Karpas-422 (cell line): ENCODE data around the gene TRMT44. TPM values are rescaled to one million over a fixed set of nuclear protein-coding genes. Genes with fewer than 3 reads are reported as not detected.
"Not testable (repeated sequence)": the region's sequence is repeated elsewhere in the genome, so short reads cannot be mapped to it uniquely, and the experiment has no call there.

ENCODE experiments used
- DNase-seq: peaks from one replicate; pipeline ENCODE4 v3.0.0-alpha.2; 2015
- H2AFZ ChIP-seq: fragments of 200-600 bp; sonication (generic); 2 replicates; pipeline ENCODE4 v1.6.1; 2014; ENCODE audit warnings: antibody characterized with exemption, low read length, mixed read lengths
- H3K27ac ChIP-seq: fragments of 200-600 bp; sonication (generic); 2 replicates; pipeline ENCODE4 v1.5.1; 2014; ENCODE audit warnings: mild to moderate bottlenecking, low read length, moderate library complexity
- H3K27me3 ChIP-seq: fragments of 200-600 bp; sonication (generic); 2 replicates; pipeline ENCODE4 v1.6.1; 2014; ENCODE audit warnings: low read length, mixed read lengths
- H3K36me3 ChIP-seq: fragments of 200-600 bp; sonication (generic); 2 replicates; pipeline ENCODE4 v1.6.1; 2014; ENCODE audit warnings: low read length, mixed read lengths; ENCODE audit not compliant: insufficient read depth
- H3K4me1 ChIP-seq: fragments of 200-600 bp; sonication (generic); 2 replicates; pipeline ENCODE4 v1.6.1; 2014; ENCODE audit warnings: mild to moderate bottlenecking, low read length, mixed read lengths
- H3K4me2 ChIP-seq: fragments of 200-600 bp; sonication (generic); 2 replicates; pipeline ENCODE4 v1.6.1; 2014; ENCODE audit warnings: low read length, low read depth, mild to moderate bottlenecking; ENCODE audit not compliant: poor library complexity, severe bottlenecking
- H3K4me3 ChIP-seq: fragments of 200-600 bp; sonication (generic); 2 replicates; pipeline ENCODE4 v1.5.1; 2014; ENCODE audit warnings: mild to moderate bottlenecking, antibody characterized with exemption, low read length, mixed read lengths
- H3K79me2 ChIP-seq: fragments of 200-600 bp; sonication (generic); 2 replicates; pipeline ENCODE4 v1.6.1; 2014; ENCODE audit warnings: mild to moderate bottlenecking, low read length, mixed read lengths
- H3K9ac ChIP-seq: fragments of 200-600 bp; sonication (generic); 2 replicates; pipeline ENCODE4 v1.6.0; 2014; ENCODE audit warnings: low read length
- H3K9me2 ChIP-seq: fragments of 200-600 bp; sonication (generic), shearing (Covaris generic); replicated peaks from 2 replicates; pipeline ENCODE4 v1.6.0; 2014; ENCODE audit warnings: mild to moderate bottlenecking, low read length, moderate library complexity; ENCODE audit not compliant: insufficient read depth
- H3K9me3 ChIP-seq: fragments of 300-700, 200-600 bp; sonication (generic); 2 replicates; pipeline ENCODE4 v1.6.1; 2014; ENCODE audit warnings: low read length, mixed read lengths
- H4K20me1 ChIP-seq: fragments of 200-600 bp; sonication (generic); 2 replicates; pipeline ENCODE4 v1.6.1; 2014; ENCODE audit warnings: mild to moderate bottlenecking, antibody characterized with exemption, low read length, low read depth; ENCODE audit not compliant: insufficient read depth
- total RNA-seq: library from RNA; depleted of rRNA; stranded (reverse); fragments of >200 nt; shearing (Covaris generic); gene quantifications from 2 replicates; pipeline ENCODE4 v1.2.3, GENCODE V29; 2014; ENCODE audit warnings: low replicate concordance

TRMT44 gene
- total RNA-seq, 1 experiment from 2014 or later, result 14.1 TPM

- H4K20me1 ChIP-seq, result no peaks in the 10 kb centered on the region
- DNase-seq, result no peak
- no peaks in the 10 kb centered on the region for H3K9me3 ChIP-seq
- H3K4me1 ChIP-seq, result no peaks in the 10 kb centered on the region
- H3K79me2 ChIP-seq, result no peaks in the 10 kb centered on the region
- H3K27ac ChIP-seq, result no peak overlapping the region
- no peaks in the 10 kb centered on the region for H3K9me2 ChIP-seq
- H3K36me3 ChIP-seq, result no peaks in the 10 kb centered on the region
- H3K9ac ChIP-seq, result no peak overlapping the region
- no peaks in the 10 kb centered on the region for H3K27me3 ChIP-seq
- no peak overlapping the region for H3K4me2 ChIP-seq
- no peak overlapping the region for H3K4me3 ChIP-seq
- no peak overlapping the region for H2AFZ ChIP-seq
Observed at GRCh38 chr4:8488791-8489369, 48.3 kb downstream of the TRMT44 start.

- H3K27ac ChIP-seq, H3K9ac ChIP-seq, H3K4me3 ChIP-seq, H3K9me2 ChIP-seq, H3K9me3 ChIP-seq, H3K27me3 ChIP-seq, DNase-seq, H3K4me1 ChIP-seq, H3K4me2 ChIP-seq, H3K79me2 ChIP-seq, H4K20me1 ChIP-seq, H2AFZ ChIP-seq, H3K36me3 ChIP-seq: not testable (repeated sequence)
Observed at GRCh38 chr4:8491478-8491877, 50.9 kb downstream of the TRMT44 start.

DNA sequence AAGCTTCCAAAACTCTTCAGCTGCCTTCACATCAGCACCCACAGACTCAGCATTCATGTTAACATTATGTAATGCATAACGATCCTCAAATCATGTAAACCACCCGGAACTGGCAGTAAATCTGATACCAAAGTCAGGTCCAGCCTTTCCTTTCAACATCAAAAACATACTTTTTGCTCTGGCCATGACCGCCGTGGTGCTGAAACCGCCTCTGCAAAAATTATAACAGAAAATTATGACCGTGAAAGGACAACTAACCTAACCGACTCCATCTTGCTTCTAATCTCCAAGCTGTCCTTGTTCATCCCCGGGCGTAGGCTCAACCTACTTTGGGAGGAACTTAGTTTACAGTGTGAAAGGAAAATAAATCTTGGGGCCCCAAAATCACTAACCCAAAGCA is 51.6 kb downstream of the TRMT44 start:
- no peak overlapping the region for H3K9ac ChIP-seq

GRCh38 chr4:8493484-8493883 is 52.9 kb downstream of the TRMT44 start:
- no peak overlapping the region for H2AFZ ChIP-seq
- DNase-seq, result no peak
- no peaks in the 10 kb centered on the region for H3K9me2 ChIP-seq

More for the DNA sequence above, 51.6 kb downstream of the TRMT44 start:
- peaks cover 3% of the 10 kb centered on the region; the same call in 1 of the 2 replicates for H3K9me3 ChIP-seq
- no peak overlapping the region for H3K4me3 ChIP-seq
- H3K79me2 ChIP-seq, result no peaks in the 10 kb centered on the region
- no peak for DNase-seq
- no peak overlapping the region for H2AFZ ChIP-seq
- H3K4me1 ChIP-seq, result no peaks in the 10 kb centered on the region
- H3K4me2 ChIP-seq, result no peak overlapping the region
- no peaks in the 10 kb centered on the region for H3K9me2 ChIP-seq
- H4K20me1 ChIP-seq, result no peaks in the 10 kb centered on the region
- H3K27me3 ChIP-seq, result no peaks in the 10 kb centered on the region
- no peak overlapping the region for H3K27ac ChIP-seq
- H3K36me3 ChIP-seq, result no peaks in the 10 kb centered on the region

GRCh38 chr4:8494218-8494617 is 53.6 kb downstream of the TRMT44 start:
- H3K27me3 ChIP-seq, result no peaks in the 10 kb centered on the region

More at GRCh38 chr4:8493484-8493883, 52.9 kb downstream of the TRMT44 start:
- Histone ChIP-seq H3K9ac (no peak overlapping the region), H3K4me2 (no peak overlapping the region), H3K27ac (no peak overlapping the region), H3K4me1 (no peaks in the 10 kb centered on the region), H3K27me3 (no peaks in the 10 kb centered on the region), H4K20me1 (no peaks in the 10 kb centered on the region), H3K9me3 (peaks cover 3% of the 10 kb centered on the region; the same call in 1 of the 2 replicates), H3K4me3 (no peak overlapping the region), H3K79me2 (no peaks in the 10 kb centered on the region), H3K36me3 (no peaks in the 10 kb centered on the region)

GRCh38 chr4:8494983-8495548 is 54.5 kb downstream of the TRMT44 start:
- Histone ChIP-seq H3K27ac (no peak overlapping the region), H2AFZ (no peak overlapping the region), H3K4me1 (no peaks in the 10 kb centered on the region), H3K4me3 (no peak overlapping the region), H3K4me2 (no peak overlapping the region), H3K9me2 (no peaks in the 10 kb centered on the region), H3K9ac (no peak overlapping the region), H3K27me3 (no peaks in the 10 kb centered on the region), H3K79me2 (no peaks in the 10 kb centered on the region), H3K36me3 (no peaks in the 10 kb centered on the region), H3K9me3 (peaks cover 3% of the 10 kb centered on the region; the same call in 1 of the 2 replicates), H4K20me1 (no peaks in the 10 kb centered on the region)
- DNase-seq, result no peak

More at GRCh38 chr4:8494218-8494617, 53.6 kb downstream of the TRMT44 start:
- H3K36me3 ChIP-seq, result no peaks in the 10 kb centered on the region
- H2AFZ ChIP-seq, result no peak overlapping the region
- no peaks in the 10 kb centered on the region for H4K20me1 ChIP-seq
- no peak overlapping the region for H3K4me2 ChIP-seq
- H3K27ac ChIP-seq, result no peak overlapping the region
- no peak for DNase-seq
- peaks cover 3% of the 10 kb centered on the region; the same call in 1 of the 2 replicates for H3K9me3 ChIP-seq
- H3K4me1 ChIP-seq, result no peaks in the 10 kb centered on the region
- no peak overlapping the region for H3K4me3 ChIP-seq
- H3K9ac ChIP-seq, result no peak overlapping the region
- no peaks in the 10 kb centered on the region for H3K9me2 ChIP-seq
- no peaks in the 10 kb centered on the region for H3K79me2 ChIP-seq

- H4K20me1 ChIP-seq, result no peaks in the 10 kb centered on the region
- H3K9ac ChIP-seq, result no peak overlapping the region
- H3K4me1 ChIP-seq, result no peaks in the 10 kb centered on the region
- H3K4me2 ChIP-seq, result no peak overlapping the region
- DNase-seq, result peak; percentile 55
- no peaks in the 10 kb centered on the region for H3K36me3 ChIP-seq
- no peak overlapping the region for H3K4me3 ChIP-seq
- H2AFZ ChIP-seq, result no peak overlapping the region
- peaks cover 3% of the 10 kb centered on the region; the same call in 1 of the 2 replicates for H3K9me3 ChIP-seq
- H3K27ac ChIP-seq, result no peak overlapping the region
- no peaks in the 10 kb centered on the region for H3K79me2 ChIP-seq
- no peaks in the 10 kb centered on the region for H3K9me2 ChIP-seq
- no peaks in the 10 kb centered on the region for H3K27me3 ChIP-seq
Observed at GRCh38 chr4:8495803-8496202, 55.2 kb downstream of the TRMT44 start.

DNA sequence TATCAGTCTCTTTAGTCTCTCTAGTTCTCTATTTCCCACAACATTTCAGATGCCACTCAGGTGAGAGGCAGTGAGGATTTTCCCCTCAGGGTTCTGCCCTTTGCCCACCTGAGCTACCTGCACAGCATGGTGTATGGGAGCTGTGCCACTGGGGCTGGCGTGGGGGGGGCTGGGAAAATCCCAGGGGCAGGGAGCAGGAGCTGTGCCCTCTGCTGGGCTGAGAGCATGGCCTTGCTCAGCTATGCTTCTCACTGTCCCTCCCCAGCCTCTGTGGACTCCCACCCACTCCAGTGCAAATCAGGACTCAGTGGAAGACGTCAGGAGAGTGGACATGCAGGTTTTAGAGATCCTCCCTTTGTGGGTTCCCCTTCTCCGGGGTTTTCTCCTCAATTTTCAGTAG is 57.2 kb downstream of the TRMT44 start:
- no peaks in the 10 kb centered on the region for H3K79me2 ChIP-seq
- H4K20me1 ChIP-seq, result no peaks in the 10 kb centered on the region
- H3K9ac ChIP-seq, result no peak overlapping the region
- no peaks in the 10 kb centered on the region for H3K36me3 ChIP-seq
- no peak overlapping the region for H3K27ac ChIP-seq
- no peak overlapping the region for H3K4me3 ChIP-seq
- no peaks in the 10 kb centered on the region for H3K9me2 ChIP-seq
- no peaks in the 10 kb centered on the region for H3K27me3 ChIP-seq
- DNase-seq, result no peak
- no peak overlapping the region for H3K4me2 ChIP-seq
- H3K9me3 ChIP-seq, result peaks cover 3% of the 10 kb centered on the region; the same call in 1 of the 2 replicates
- H2AFZ ChIP-seq, result no peak overlapping the region
- H3K4me1 ChIP-seq, result no peaks in the 10 kb centered on the region
